Left cardiac atrium (tissue), 4 donors: ENCODE measurements around the gene PLA2G4A. TPM values are rescaled to one million over a fixed set of nuclear protein-coding genes. Genes with fewer than 3 reads are reported as not detected.
A peak's percentile ranks its signal among the peaks of the same experiment; 100 is the strongest.
"Not testable (repeated sequence)": the region's sequence is repeated elsewhere in the genome, so short reads cannot be mapped to it uniquely, and the experiment has no call there.

Experiments
- ATAC-seq, 2 donors: fragments of 200-7000 bp; cut with Tn5 transposase; one replicate each; pipeline ENCODE4 v1.9.1; 2020; ENCODE audit warnings: mild to moderate bottlenecking in 2 of 2, moderate library complexity in 2 of 2
- DNase-seq: peaks from one replicate; pipeline ENCODE4 v3.0.0-alpha.2; 2020
- intact Hi-C, 2 donors: fragments of 100-400 bp; cut with DNase I; formaldehyde crosslinking; loops; one replicate each; pipeline versions ENCODE4 v1.14.1 to v1.15.1; 2022 to 2023
- total RNA-seq, 2 donors: library from RNA; stranded (reverse); fragmentation: NEBNext Ultra II Directional; extraction: Animal tissue kit (Norgen Biotek cat#: 25700); gene quantifications; one replicate each; pipeline ENCODE4 v1.2.1, GENCODE V29; 2021
- donor health status: DM: no; HTN: yes; CAD: no.
- donor health status: DM: no; HTN: yes; CAD: no; lungs with severe emphysema.
- donor health status: DM: yes; HTN: yes; CAD: no.
- donor health status: Dilated cardiomyopathy.

The PLA2G4A gene
- total RNA-seq, 2 donors from 2014 or later, result 6.7 to 7.8 TPM

GRCh38 chr1:186900539-186901237, 71.9 kb downstream of the PLA2G4A start:
- intact Hi-C loops, result no loop called here
- peak in 1 of 2 donors; percentile 32 for ATAC-seq
- DNase-seq, result no peak

GRCh38 chr1:186901631-186902030, 72.9 kb downstream of the PLA2G4A start:
- DNase-seq, result no peak
- ATAC-seq, result no peak
- intact Hi-C loops, result no loop called here

DNA sequence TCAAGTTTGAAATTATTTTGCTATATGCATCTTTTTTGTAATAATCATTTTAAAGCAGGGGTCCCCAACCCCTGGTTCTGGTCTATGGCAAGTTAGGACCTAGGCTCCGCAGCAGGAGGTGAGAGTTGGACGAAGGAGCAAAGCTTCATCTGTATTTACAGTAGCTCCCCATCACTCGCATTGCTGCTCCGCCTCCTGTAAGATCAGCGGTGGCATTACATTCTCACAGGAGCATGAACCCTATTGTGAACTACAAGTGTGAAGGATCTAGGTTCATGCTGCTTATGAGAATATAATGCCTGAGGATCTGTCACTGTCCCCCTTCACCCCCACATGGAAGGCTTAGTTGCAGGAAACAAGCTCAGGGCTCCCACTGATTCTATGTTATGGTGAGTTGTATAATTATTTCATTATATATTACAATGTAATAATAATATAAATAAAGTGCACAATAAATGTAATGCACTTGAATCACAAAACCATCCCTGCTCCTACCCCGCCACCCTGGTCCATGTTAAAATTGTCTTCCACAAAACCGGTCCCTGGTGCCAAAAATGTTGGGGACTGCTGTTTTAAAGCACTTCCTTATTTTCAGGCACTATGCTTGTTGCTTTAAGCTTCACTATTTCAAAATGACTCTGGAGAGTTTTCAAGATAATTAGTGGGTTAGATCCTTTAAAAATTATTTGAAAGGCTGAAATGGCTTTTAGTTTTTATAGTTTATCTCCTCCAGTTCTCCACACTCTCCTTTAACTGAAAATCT, 74.8 kb downstream of the PLA2G4A start:
- ATAC-seq, result no peak
- intact Hi-C loops, result no loop called here
- no peak for DNase-seq

GRCh38 chr1:186904361-186904760, 75.6 kb downstream of the PLA2G4A start:
- intact Hi-C loops, result no loop called here
- ATAC-seq (no peak), DNase-seq (no peak)

DNA sequence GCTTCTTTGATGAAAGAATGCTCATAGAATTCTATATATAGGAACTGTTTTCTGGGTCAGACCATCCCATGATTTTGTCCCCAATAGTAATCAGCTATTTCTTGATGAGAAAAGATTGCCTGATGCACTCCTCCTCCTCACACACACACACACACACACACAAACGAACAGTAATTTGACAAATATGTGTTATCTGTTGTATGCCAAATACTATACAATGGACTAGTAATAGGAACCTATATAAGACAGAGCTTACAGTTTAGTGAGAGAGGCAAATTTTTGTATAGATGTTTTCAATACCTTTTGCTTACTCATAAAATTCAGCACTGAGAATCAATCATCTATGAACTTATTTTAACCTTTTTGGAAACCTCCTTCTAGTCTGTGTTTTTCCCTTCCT, 76.8 kb downstream of the PLA2G4A start:
- no peak for DNase-seq
- ATAC-seq, result no peak
- intact Hi-C loops, result no loop called here

- no peak for ATAC-seq
- no peak for DNase-seq
- intact Hi-C loops, result no loop called here
These were observed 86.8 kb downstream of the PLA2G4A start for GRCh38 chr1:186915555-186915954.

DNA sequence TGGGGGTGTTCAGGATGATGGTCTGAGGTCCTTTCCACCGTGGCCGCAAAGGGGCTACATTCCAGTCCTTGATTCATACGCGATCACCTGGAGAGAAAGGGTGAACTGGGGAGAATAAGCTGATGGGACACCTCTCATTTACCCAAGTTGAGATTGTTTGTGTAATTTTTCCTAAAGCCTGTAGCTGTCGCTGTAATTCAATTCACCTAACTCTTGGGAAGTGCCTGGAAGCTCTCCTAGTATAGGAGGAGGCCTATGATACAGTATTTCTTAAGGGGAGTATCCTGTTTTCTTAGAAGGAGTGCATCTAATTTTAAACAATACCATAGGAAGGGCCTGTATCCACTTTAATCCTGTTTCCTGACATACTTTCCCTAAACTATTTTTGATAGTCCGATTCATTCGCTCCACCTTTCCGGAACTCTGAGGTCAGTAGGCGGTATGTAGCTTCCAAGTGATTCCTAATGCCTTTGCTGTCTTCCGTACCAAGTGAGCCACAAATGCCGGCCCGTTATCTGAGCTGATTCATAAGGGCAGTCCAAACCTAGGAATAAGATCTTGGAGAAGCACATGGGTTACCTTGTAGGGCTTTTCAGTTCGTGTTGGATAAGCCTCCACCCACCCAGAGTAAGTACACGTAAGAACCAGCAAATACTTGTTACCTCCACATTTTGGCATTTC, 88.5 kb downstream of the PLA2G4A start:
- ATAC-seq, intact Hi-C loops: not testable (repeated sequence)
- DNase-seq, result peak; percentile 44

DNA sequence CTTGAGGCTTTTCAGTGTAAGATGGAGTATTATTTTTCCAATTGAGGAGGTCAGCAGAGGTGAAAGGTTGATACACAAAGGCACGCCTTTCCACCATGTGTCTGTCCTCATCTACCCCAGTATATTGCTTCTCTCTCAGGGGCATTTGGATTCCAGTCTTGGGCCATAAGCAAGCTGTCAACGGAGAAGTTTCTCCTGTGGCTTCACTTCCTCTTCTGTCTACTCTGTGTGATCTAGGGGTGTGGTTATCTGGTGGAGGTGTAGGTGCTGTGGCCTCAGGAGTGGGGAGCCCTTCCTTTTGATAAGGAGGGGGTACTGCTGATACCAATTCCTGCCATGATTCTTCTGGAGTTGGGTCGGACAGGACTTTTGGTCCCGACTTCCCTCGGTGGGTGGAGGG, 92.6 kb downstream of the PLA2G4A start:
- DNase-seq, ATAC-seq, intact Hi-C loops: not testable (repeated sequence)

GRCh38 chr1:186922814-186923213, 94.1 kb downstream of the PLA2G4A start:
- ATAC-seq, intact Hi-C loops, DNase-seq: not testable (repeated sequence)

GRCh38 chr1:186923486-186923885, 94.7 kb downstream of the PLA2G4A start:
- no peak for DNase-seq
- no peak for ATAC-seq
- intact Hi-C loops, result no loop called here

DNA sequence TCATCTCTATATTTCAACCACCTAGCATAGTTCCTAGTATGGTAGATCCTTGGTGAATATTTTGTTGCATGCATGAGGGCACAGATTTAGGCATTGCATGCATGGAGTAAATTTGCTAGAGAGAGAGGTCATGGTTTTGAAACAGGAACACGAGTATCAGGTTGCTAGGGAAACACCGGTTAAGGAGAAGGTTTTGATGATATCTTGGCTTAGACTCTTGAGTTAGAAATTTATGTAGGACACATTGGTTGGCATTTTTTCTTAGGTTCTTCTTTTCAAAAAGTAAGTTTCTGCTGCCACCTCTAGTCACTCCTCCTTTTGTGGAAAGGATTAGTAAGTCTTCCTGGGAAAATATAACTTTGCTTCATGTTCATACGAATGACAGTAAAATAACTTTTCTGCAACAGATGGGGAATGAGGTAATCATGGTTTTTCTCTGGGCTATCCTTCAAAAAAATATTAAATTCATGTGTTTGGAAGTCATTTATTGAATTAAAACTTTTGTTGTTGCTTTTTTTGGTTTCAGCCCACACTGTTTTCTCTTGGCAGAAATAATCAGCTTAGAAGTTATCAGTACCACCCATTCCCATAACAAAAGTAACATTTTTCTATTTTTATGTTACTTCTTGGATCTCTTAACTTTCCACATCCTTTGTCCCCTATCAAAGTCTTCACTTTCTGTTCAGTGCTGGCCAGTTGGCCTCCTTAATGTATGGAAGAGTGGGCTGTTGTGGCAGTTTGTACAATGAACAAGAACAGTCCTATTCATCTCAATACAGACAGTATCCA, 97.3 kb downstream of the PLA2G4A start:
- intact Hi-C loops, result no loop called here
- peak in 1 of 2 donors; percentile 57 for ATAC-seq
- DNase-seq, result no peak

- intact Hi-C loops, result no loop called here
- ATAC-seq, result no peak
- no peak for DNase-seq
These were observed 99.1 kb downstream of the PLA2G4A start for GRCh38 chr1:186927884-186928283.

DNA sequence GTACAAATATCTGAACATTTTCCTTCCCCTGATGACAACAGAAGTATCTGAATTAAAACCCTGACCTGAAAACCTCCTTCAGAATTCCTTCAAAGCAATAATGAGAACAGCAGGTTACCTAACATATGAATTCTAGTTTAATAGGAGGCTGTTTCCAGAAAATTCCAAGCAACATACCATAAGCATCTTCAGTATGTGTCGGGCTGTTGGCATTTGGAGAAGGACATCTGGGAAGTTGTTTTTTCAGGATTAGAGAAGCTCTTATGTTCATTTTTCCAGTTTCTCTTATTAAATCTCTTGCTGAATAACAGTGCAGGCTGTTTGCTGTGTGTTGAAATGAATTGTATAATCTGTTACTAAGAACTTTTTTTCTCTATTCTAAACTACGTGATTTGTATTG, 101.5 kb downstream of the PLA2G4A start:
- DNase-seq (no peak), ATAC-seq (no peak)
- intact Hi-C loops, result no loop called here

- DNase-seq, result no peak
- ATAC-seq, result no peak
- intact Hi-C loops, result no loop called here
These were observed 108.4 kb downstream of the PLA2G4A start for GRCh38 chr1:186937016-186937670.

GRCh38 chr1:186943891-186944686, 115.3 kb downstream of the PLA2G4A start:
- intact Hi-C loops, result no loop called here
- DNase-seq, result no peak
- no peak for ATAC-seq

GRCh38 chr1:186945146-186945545, 116.4 kb downstream of the PLA2G4A start:
- ATAC-seq (no peak), DNase-seq (no peak)
- intact Hi-C loops, result no loop called here

- DNase-seq (peak; percentile 55), ATAC-seq (peak in 1 of 2 donors; percentile 63)
- intact Hi-C loops, result no loop called here
These were observed 119.8 kb downstream of the PLA2G4A start for GRCh38 chr1:186948535-186948934.

GRCh38 chr1:186949173-186949572, 120.4 kb downstream of the PLA2G4A start:
- intact Hi-C loops, result no loop called here
- ATAC-seq (no peak), DNase-seq (no peak)
